PC-9 (cell line): ENCODE measurements around the gene FUT6.
A peak's percentile ranks its signal among the peaks of the same experiment; 100 is the strongest.

ENCODE experiments used
- EZH2 ChIP-seq: fragments of 200-600 bp; sonication (generic); IDR thresholded peaks from 2 replicates; pipeline ENCODE4 v1.8.0; 2017; ENCODE audit warnings: antibody characterized with exemption, low read depth
- TF ChIP-seq, protein P1 (sequence below): fragments of 200-600 bp; sonication (generic); conservative IDR thresholded peaks from 2 replicates; pipeline ENCODE4 v1.6.1; 2017; ENCODE audit warnings: mixed run types, antibody characterized with exemption, mild to moderate bottlenecking, moderate library complexity

DNA sequence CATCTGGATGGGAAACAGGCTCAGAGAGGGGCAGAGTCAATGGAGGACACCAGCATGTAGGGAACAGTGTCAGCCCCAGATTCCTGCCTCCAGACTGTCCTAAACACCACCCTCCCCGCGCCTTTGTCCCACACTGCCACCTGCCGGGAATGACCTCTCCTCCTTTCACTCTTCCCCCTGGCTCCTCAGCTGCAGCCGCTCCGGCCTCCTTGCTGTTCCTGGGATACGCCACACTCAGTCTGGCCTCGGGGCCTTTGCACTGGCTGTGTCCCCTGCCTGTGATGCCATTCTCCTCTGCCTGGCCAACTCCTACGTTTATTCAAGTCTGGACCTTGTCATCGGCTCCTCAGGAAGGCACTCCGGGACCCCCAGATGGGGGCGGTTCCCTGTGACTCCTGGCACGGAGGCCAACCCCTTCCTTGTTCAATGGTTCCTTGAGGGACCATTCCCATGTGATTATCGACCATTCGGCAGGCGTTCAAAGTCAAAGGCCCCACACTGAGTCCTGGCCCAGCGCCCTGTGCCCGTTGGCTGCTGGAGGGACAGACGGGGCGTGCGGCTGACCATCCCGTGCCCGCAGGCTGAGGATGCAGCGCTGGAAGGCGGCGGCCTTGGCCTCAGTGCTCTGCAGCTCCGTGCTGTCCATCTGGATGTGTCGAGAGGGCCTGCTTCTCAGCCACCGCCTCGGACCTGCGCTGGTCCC is 15.8 kb downstream of the FUT6 start:
- TF ChIP-seq, protein P1, sequence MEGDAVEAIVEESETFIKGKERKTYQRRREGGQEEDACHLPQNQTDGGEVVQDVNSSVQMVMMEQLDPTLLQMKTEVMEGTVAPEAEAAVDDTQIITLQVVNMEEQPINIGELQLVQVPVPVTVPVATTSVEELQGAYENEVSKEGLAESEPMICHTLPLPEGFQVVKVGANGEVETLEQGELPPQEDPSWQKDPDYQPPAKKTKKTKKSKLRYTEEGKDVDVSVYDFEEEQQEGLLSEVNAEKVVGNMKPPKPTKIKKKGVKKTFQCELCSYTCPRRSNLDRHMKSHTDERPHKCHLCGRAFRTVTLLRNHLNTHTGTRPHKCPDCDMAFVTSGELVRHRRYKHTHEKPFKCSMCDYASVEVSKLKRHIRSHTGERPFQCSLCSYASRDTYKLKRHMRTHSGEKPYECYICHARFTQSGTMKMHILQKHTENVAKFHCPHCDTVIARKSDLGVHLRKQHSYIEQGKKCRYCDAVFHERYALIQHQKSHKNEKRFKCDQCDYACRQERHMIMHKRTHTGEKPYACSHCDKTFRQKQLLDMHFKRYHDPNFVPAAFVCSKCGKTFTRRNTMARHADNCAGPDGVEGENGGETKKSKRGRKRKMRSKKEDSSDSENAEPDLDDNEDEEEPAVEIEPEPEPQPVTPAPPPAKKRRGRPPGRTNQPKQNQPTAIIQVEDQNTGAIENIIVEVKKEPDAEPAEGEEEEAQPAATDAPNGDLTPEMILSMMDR: peak; percentile 52; the same call in 1 of the 2 replicates
- no peak for TF ChIP-seq EZH2
